ACC112 (cell line): ENCODE data around the gene CNBP.
A peak's percentile ranks its signal among the peaks of the same experiment; 100 is the strongest.
"Not testable (repeated sequence)": the region's sequence is repeated elsewhere in the genome, so short reads cannot be mapped to it uniquely, and the experiment has no call there.

Source experiments
- H2AFZ ChIP-seq: fragments of 200-600 bp; sonication (generic); one replicate; pipeline ENCODE4 v1.6.0; 2017; ENCODE audit warnings: antibody characterized with exemption, low read length; ENCODE audit not compliant: unreplicated experiment
- H3K27ac ChIP-seq: fragments of 200-600 bp; sonication (generic); 2 replicates; pipeline ENCODE4 v1.5.1; 2014; ENCODE audit warnings: low read depth, mild to moderate bottlenecking, antibody characterized with exemption, low read length, moderate library complexity
- H3K27me3 ChIP-seq: fragments of 200-600 bp; sonication (generic); 2 replicates; pipeline ENCODE4 v1.6.1; 2014; ENCODE audit warnings: mild to moderate bottlenecking, antibody characterized with exemption, low read length, moderate library complexity, mixed read lengths; ENCODE audit not compliant: insufficient read depth
- H3K36me3 ChIP-seq: fragments of 200-600 bp; sonication (generic); 2 replicates; pipeline ENCODE4 v1.6.1; 2016; ENCODE audit warnings: mild to moderate bottlenecking, antibody characterized with exemption, low read length, moderate library complexity, mixed read lengths; ENCODE audit not compliant: insufficient read depth
- H3K4me1 ChIP-seq: fragments of 200-600 bp; sonication (generic); one replicate; pipeline ENCODE4 v1.6.1; 2016; ENCODE audit warnings: low read length, mixed read lengths; ENCODE audit not compliant: insufficient read depth, unreplicated experiment, control insufficient read depth
- H3K4me3 ChIP-seq: fragments of 200-600 bp; sonication (generic); 2 replicates; pipeline ENCODE4 v1.5.1; 2014; ENCODE audit warnings: mild to moderate bottlenecking, low read depth, low read length
- H3K79me2 ChIP-seq: fragments of 200-600 bp; sonication (generic); one replicate; pipeline ENCODE4 v1.6.0; 2016; ENCODE audit warnings: low read length; ENCODE audit not compliant: control insufficient read depth, unreplicated experiment, insufficient read depth

The CNBP gene

DNA sequence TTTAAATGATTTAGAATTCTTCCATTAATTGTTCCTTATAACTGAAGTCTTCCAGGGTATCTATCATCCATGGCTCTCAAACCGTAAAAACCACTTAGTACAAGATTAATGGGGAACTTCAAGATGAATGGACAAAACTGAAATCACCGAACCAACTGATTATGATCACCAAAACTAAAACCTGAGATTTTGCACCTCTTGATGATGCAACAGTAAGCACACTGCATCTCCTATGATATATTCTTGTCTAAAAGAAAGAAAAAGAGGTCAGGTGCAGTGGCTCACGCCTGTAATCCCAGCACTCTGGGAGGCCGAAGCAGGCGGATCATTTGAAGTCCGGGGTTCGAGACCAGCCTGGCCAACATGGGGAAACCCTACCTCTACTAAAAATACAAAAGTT, 19.2 kb downstream of the CNBP start:
- Histone ChIP-seq H3K36me3 (peaks cover 20% of the 10 kb centered on the region), H2AFZ (no peak overlapping the region), H3K27ac (no peak overlapping the region), H3K79me2 (peaks cover 12% of the 10 kb centered on the region), H3K4me1 (peaks cover 12% of the 10 kb centered on the region), H3K4me3 (no peak overlapping the region), H3K27me3 (no peaks in the 10 kb centered on the region)

- peak overlapping the region; percentile 99; the same call in 1 of the 2 replicates for H3K4me3 ChIP-seq
Observed at GRCh38 chr3:129162729-129163579, 20.7 kb downstream of the CNBP start.

DNA sequence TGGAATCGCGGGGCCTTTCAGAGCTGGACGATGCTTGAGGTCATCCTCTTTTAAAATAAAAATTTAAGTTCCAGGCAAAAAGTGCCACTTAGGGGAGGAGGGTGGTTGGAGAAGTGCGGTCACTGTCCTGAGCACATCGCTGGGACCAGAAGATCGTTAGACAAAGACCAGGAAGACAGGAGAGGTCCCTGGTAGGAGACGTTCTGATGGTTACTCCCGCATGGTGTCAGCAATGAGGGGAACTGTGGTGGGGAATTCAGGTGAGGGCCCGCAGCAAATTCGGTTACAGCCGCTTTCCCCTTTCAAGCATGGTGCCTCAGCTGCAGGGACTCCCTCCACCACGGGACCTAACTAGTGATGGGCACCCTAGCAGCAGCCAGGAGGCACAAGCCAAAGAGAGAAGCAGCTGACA, 21.8 kb downstream of the CNBP start:
- no peak overlapping the region for H2AFZ ChIP-seq
- no peaks in the 10 kb centered on the region for H3K27me3 ChIP-seq
- H3K4me3 ChIP-seq, result peak overlapping the region; percentile 99
- H3K27ac ChIP-seq, result peak overlapping the region; percentile 100
- peaks cover 23% of the 10 kb centered on the region for H3K79me2 ChIP-seq
- peaks cover 8% of the 10 kb centered on the region for H3K36me3 ChIP-seq
- H3K4me1 ChIP-seq, result peaks cover 21% of the 10 kb centered on the region

More at GRCh38 chr3:129162729-129163579, 20.7 kb downstream of the CNBP start:
- Histone ChIP-seq H3K27ac (0 out of 2 replicates have a peak overlapping the region, but pooled peaks have one; percentile 100), H3K4me1 (peaks cover 21% of the 10 kb centered on the region), H3K36me3 (peaks cover 18% of the 10 kb centered on the region; the same call in 1 of the 2 replicates), H3K79me2 (peaks cover 23% of the 10 kb centered on the region), H3K27me3 (no peaks in the 10 kb centered on the region), H2AFZ (no peak overlapping the region)

DNA sequence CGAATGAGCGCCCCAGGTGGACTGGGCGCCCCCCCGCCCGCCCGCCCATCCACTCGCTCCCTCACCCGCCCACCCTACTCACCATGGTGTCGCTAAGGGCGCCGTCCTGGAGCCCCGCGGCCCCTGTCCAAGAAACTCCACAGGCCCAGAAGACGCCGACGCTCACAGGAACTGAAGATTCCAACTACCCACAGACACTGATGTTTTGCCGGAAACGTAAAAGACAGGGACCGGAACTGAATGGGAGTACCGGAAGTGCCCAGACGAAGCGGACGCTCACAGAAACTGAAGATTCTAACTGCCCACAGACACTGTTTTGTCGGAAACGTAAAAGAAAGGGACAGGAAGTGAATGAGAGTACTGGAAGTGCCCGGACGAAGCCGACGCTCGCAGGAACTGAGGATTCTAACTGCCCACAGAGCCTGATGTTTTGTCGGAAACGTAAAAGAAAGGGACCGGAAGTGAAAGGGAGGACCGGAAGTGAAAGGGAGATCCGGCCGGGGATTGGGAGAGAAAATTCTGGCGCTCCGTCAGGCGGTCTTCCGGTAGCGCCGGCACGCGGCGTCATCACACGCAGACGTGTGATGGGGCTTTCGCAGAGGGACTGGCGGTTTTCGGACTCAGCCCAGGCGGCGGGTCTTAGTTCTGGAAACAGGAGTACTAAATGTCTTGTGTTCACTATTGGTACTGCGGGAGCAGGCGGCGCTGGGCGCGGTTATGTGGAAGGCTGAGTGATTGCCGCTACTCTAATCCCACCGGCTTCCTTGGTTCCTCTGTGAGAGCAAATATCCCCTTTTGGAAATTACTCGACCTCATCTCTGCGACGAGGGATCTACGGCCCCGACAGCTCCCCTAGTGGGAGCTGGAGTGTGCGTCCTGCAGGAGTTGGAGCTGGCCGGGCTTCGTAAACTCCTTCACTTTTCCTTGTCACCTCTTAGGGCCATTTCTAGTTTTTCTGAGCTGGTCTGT, 22.5 kb downstream of the CNBP start, which contains the start of gene ISY1:
Gene ISY1, minus strand, starts transcription at position 173 of the 969 bp plus-strand sequence. Its CDS starts 88 bp downstream, at position 85.
- peaks cover 23% of the 10 kb centered on the region for H3K79me2 ChIP-seq
- peaks cover 9% of the 10 kb centered on the region for H3K36me3 ChIP-seq
- peak within 1 kb of the TSS; percentile 99 for H3K4me3 ChIP-seq
- H3K27ac ChIP-seq, result peak within 1 kb of the TSS; percentile 100
- H3K4me1 ChIP-seq, result peaks cover 21% of the 10 kb centered on the region
- H2AFZ ChIP-seq, result peak within 1 kb of the TSS; percentile 96
- H3K27me3 ChIP-seq, result no peaks in the 10 kb centered on the region

DNA sequence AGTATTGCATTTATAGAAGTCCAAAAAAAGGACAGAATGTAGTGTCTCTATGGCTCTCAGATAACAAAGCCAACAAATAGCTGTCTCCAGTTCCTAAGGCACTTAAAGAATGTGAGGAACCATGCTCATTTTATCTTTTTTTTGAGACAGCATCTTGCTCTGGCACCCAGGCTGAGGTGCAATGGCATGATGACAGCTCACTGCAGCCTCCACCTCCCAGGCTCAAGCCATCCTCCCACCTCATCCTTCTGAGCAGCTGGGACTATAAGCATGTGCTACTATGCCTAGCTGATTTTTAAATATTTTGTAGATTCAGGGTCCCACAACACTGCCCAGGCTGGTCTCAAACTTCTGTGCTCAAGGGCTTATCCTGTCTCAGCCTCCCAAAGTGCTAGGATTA, 38.9 kb downstream of the CNBP start:
- no peak overlapping the region for H2AFZ ChIP-seq

DNA sequence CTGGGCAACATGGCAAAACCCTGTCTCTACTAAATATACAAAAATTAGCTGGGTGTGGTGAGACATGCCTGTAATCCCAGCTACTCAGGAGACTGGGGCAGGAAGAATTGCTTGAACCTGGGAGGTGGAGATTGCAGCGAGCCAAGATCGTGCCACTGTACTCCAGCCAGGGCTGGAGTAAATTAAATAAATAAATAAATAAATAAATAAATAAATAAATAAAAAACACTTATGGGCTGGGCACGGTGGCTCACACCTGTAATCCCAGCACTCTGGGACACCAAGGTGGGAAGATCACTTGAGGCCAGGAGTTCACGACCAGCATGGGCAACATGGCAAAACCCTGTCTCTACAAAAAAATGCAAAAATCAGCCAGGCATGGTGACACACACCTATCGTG, 42.7 kb downstream of the CNBP start:
- H3K79me2 ChIP-seq, H3K27ac ChIP-seq, H3K27me3 ChIP-seq, H2AFZ ChIP-seq, H3K4me3 ChIP-seq, H3K4me1 ChIP-seq, H3K36me3 ChIP-seq: not testable (repeated sequence)

More for the DNA sequence above, 38.9 kb downstream of the CNBP start:
- H3K4me1 ChIP-seq, result no peaks in the 10 kb centered on the region
- H3K27me3 ChIP-seq, result no peaks in the 10 kb centered on the region
- H3K27ac ChIP-seq, result no peak overlapping the region
- H3K79me2 ChIP-seq, result no peaks in the 10 kb centered on the region
- H3K36me3 ChIP-seq, result peaks cover 5% of the 10 kb centered on the region; the same call in 1 of the 2 replicates
- no peak overlapping the region for H3K4me3 ChIP-seq

- no peaks in the 10 kb centered on the region for H3K79me2 ChIP-seq
- H3K27ac ChIP-seq, result no peak overlapping the region
- no peaks in the 10 kb centered on the region for H3K4me1 ChIP-seq
- no peak overlapping the region for H3K4me3 ChIP-seq
- no peak overlapping the region for H2AFZ ChIP-seq
- H3K27me3 ChIP-seq, result no peaks in the 10 kb centered on the region
- no peaks in the 10 kb centered on the region for H3K36me3 ChIP-seq
Observed at GRCh38 chr3:129139911-129140310, 43.8 kb downstream of the CNBP start.

DNA sequence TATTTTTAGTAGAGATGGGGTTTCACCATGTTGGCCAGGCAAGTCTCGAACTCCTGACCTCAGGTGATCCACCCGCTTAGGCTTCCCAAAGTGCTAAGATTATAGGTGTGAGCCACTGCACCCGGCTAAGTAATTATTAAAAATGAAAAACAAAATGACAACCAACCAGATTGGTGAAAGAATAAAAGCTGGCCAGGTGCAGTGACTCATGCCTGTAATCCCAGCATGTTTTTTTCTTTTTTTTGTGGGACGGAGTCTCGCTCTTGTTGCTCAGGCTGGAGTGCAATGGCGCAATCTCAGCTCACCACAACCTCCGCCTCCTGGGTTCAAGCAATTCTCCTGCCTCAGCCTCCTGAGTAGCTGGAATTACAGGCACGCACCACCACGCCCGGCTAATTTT, 47.4 kb downstream of the CNBP start:
- not testable (repeated sequence) for H3K36me3 ChIP-seq, H3K27ac ChIP-seq

DNA sequence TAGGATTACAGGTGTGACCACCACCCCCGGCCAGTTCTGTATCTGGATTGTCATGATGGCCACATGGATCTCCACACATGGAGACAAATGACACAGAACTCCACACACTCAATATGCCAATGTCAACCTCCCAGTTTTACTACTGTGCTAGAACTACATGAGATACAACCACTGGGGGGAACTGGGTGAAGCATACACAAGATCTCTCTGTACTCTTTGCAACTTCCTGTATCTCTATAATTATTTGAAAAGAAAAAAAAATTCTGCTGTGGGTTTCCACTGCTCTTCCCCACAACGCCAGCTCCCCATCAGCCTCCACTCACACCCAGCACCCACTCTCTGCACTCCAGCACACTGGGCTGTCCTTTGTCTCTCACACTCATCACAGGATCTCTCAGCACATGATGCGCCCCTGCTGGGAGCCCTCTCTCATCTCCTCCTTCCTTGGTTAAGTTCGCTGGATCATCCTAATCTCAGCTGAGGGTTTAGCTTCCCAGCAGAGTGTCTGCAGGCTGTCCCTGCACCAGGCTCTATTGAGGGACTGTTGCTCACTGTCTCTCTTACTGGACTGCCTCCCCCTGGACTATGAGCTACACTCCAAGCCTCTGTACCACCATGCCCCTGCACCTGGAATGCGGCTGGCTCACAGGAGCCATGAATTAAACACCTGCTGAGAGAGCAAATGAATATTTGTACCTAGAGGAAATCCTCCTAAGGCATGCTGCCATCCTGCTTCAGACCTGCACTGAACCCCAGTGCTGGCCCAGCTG, 51.4 kb downstream of the CNBP start:
- no peaks in the 10 kb centered on the region for H3K4me1 ChIP-seq
- no peaks in the 10 kb centered on the region for H3K27me3 ChIP-seq
- H2AFZ ChIP-seq, result no peak overlapping the region
- H3K4me3 ChIP-seq, result no peak overlapping the region
- 0 out of 2 replicates have a peak, but pooled peaks cover 3% of the 10 kb centered on the region for H3K36me3 ChIP-seq
- H3K79me2 ChIP-seq, result no peaks in the 10 kb centered on the region
- H3K27ac ChIP-seq, result no peak overlapping the region

More for the DNA sequence above, 47.4 kb downstream of the CNBP start:
- not testable (repeated sequence) for H3K27me3 ChIP-seq, H2AFZ ChIP-seq, H3K4me1 ChIP-seq, H3K4me3 ChIP-seq, H3K79me2 ChIP-seq
